BLaER1 treated with 17β-estradiol and CSF1 and Interleukin-3, amounts not matched to agents 10 nM and 100 nM (cell line): ENCODE measurements around the gene KNOP1.
"Not testable (repeated sequence)": the region's sequence is repeated elsewhere in the genome, so short reads cannot be mapped to it uniquely, and the experiment has no call there.

Source experiments
- H3K27ac ChIP-seq, 11 experiments: shearing (Covaris generic); formaldehyde crosslinking; 2 replicates each; pipeline ENCODE4 v1.8.1; 2022
- H3K27me3 ChIP-seq, 11 experiments: shearing (Covaris generic); formaldehyde crosslinking; 2 replicates each; pipeline ENCODE4 v1.8.1; 2022
- H3K36me3 ChIP-seq, 11 experiments: shearing (Covaris generic); formaldehyde crosslinking; 2 replicates each; pipeline ENCODE4 v1.8.1; 2022
- H3K4me1 ChIP-seq, 10 experiments: shearing (Covaris generic); formaldehyde crosslinking; 2 replicates each; pipeline ENCODE4 v1.8.1; 2022
- H3K4me2 ChIP-seq, 11 experiments: shearing (Covaris generic); formaldehyde crosslinking; 2 replicates each; pipeline ENCODE4 v1.8.1; 2022
- H3K4me3 ChIP-seq, 10 experiments: shearing (Covaris generic); formaldehyde crosslinking; 2 replicates each; pipeline ENCODE4 v1.8.1; 2022
- H3K9ac ChIP-seq, 11 experiments: shearing (Covaris generic); formaldehyde crosslinking; 2 replicates each; pipeline ENCODE4 v1.8.1; 2022
- H3K9me3 ChIP-seq, 11 experiments: shearing (Covaris generic); formaldehyde crosslinking; replicated peaks in 1 of 11; 2 replicates each; pipeline ENCODE4 v1.8.1; 2022
- H4K20me1 ChIP-seq, 11 experiments: shearing (Covaris generic); formaldehyde crosslinking; 2 replicates each; pipeline ENCODE4 v1.8.1; 2022
- Cebpa-rat ChIP-seq, 11 experiments: shearing (Covaris generic); IDR thresholded peaks; 2 replicates each; pipeline ENCODE4 v1.8.1; 2022

KNOP1 gene

GRCh38 chr16:19722269-19722952 is 4.4 kb upstream of the KNOP1 start:
- H3K4me1 ChIP-seq: peaks cover 13 to 37% (median 29%) of the 10 kb centered on the region in 10 experiments; a peak in 19 of 20 replicates
- no peaks in the 10 kb centered on the region for H3K36me3 ChIP-seq
- no peak overlapping the region for H3K9ac ChIP-seq
- no peaks in the 10 kb centered on the region for H3K27me3 ChIP-seq
- no peaks in the 10 kb centered on the region for H4K20me1 ChIP-seq
- H3K4me3 ChIP-seq: no peak overlapping the region
- H3K9me3 ChIP-seq: no peaks in the 10 kb centered on the region
- H3K4me2 ChIP-seq: peak overlapping the region in 3 of 11 experiments; percentile 16 to 29 (median 19); a peak in 3 of 22 replicates
- no peak overlapping the region for H3K27ac ChIP-seq
- no peak for TF ChIP-seq Cebpa-rat (IDR thresholded peaks at IDR 0.05)

DNA sequence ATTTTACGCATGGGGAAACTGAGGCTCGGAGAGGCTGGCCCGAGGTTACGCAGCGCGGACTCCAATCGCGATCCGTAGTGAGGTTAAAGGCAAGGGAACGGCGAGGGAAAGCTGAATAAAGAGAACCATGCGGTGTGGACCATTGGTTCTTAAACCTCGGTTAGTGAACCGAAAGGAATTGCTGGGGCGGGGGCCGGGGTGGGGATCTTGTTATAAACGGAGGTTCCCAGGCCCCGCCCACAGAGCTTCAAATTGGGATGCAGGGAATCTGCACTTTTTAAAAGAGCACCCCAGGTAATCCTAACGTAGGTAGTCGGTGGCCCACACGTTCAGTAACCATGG is 568 bp upstream of the KNOP1 start:
- Histone ChIP-seq H3K9me3 (no peaks in the 10 kb centered on the region), H3K4me3 (peak overlapping the region; percentile 88 to 99 (median 94)), H4K20me1 (peaks cover 0 to 12% (median 0%) of the 10 kb centered on the region in 11 experiments; a peak in 7 of 22 replicates), H3K4me1 (peaks cover 25 to 55% (median 46%) of the 10 kb centered on the region in 10 experiments), H3K4me2 (peak overlapping the region; percentile 75 to 96 (median 90)), H3K9ac (peak overlapping the region; percentile 79 to 96 (median 88)), H3K36me3 (peaks cover 12 to 26% (median 16%) of the 10 kb centered on the region in 11 experiments), H3K27ac (peak overlapping the region in 10 of 11 experiments; percentile 61 to 98 (median 90); a peak in 21 of 22 replicates), H3K27me3 (no peaks in the 10 kb centered on the region)
- TF ChIP-seq Cebpa-rat (IDR thresholded peaks at IDR 0.05): no peak

- Histone ChIP-seq H3K27ac (peak overlapping the region in 10 of 11 experiments; percentile 61 to 98 (median 90); a peak in 21 of 22 replicates), H3K27me3 (no peaks in the 10 kb centered on the region), H3K36me3 (peaks cover 25 to 39% (median 29%) of the 10 kb centered on the region in 11 experiments), H3K4me3 (peak overlapping the region; percentile 88 to 99 (median 94)), H3K4me1 (peaks cover 25 to 54% (median 46%) of the 10 kb centered on the region in 10 experiments), H3K9ac (peak overlapping the region; percentile 79 to 96 (median 88)), H3K9me3 (no peaks in the 10 kb centered on the region), H3K4me2 (peak overlapping the region; percentile 81 to 96 (median 92)), H4K20me1 (peaks cover 0 to 24% (median 10%) of the 10 kb centered on the region in 11 experiments; a peak in 12 of 22 replicates)
- TF ChIP-seq Cebpa-rat (IDR thresholded peaks at IDR 0.05): no peak
Observed at GRCh38 chr16:19717314-19717713, 713 bp downstream of the KNOP1 start.

DNA sequence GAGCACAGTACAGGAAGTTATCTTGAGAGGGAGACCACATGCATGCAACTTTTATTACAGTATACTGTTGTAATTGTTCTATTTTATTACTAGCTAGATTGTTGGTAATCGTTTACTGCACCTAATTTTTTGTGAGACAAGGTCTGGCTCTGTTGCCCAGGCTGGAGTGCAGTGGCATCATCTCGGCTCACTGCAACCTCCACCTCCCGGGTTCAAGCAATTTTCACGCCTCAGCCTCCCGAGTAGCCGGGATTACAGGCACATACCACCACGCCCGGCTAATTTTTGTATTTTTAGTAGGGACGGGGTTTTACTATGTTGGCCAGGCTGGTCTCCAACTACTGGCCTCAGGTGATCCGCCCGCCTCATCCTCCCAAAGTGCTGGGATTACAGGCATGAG is 1.3 kb downstream of the KNOP1 start:
- Histone ChIP-seq H3K27ac (peak overlapping the region in 9 of 11 experiments; percentile 68 to 98 (median 90); a peak in 17 of 22 replicates), H3K36me3 (peaks cover 30 to 45% (median 35%) of the 10 kb centered on the region in 11 experiments), H3K4me3 (peak overlapping the region; percentile 88 to 99 (median 94)), H3K9ac (peak overlapping the region; percentile 79 to 96 (median 88); a peak in 21 of 22 replicates), H3K4me1 (peaks cover 25 to 49% (median 44%) of the 10 kb centered on the region in 10 experiments), H4K20me1 (peaks cover 0 to 30% (median 16%) of the 10 kb centered on the region in 11 experiments; a peak in 14 of 22 replicates), H3K4me2 (peak overlapping the region; percentile 81 to 96 (median 92))
- not testable (repeated sequence) for H3K27me3 ChIP-seq, H3K9me3 ChIP-seq

DNA sequence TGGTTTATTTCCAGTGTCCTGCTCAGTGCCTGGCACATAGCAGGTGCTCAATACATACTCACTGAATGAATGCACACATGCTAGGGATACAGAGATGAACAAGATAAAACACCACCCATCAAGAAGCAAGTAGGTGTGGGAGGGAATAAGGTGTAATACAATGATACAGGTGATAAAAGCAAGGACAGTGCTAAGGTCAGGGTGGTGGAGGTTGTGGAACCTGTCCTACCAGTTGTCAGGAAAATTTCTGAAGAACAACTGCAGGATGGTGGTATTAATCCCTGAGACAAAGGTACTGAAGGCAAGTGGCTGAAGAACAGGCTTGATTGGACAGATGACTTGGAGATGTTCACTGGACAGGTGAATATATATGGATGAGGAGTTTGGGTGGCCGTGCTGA is 1.8 kb downstream of the KNOP1 start:
- peak overlapping the region; percentile 81 to 96 (median 92); a peak in 21 of 22 replicates for H3K4me2 ChIP-seq
- peak overlapping the region in 7 of 11 experiments; percentile 87 to 98 (median 93); a peak in 13 of 22 replicates for H3K27ac ChIP-seq
- peak overlapping the region in 8 of 10 experiments; percentile 88 to 99 (median 94); a peak in 12 of 20 replicates for H3K4me3 ChIP-seq
- peaks cover 25 to 44% (median 39%) of the 10 kb centered on the region in 10 experiments for H3K4me1 ChIP-seq
- no peak for TF ChIP-seq Cebpa-rat (IDR thresholded peaks at IDR 0.05)
- peaks cover 35 to 50% (median 40%) of the 10 kb centered on the region in 11 experiments for H3K36me3 ChIP-seq
- H3K9me3 ChIP-seq: no peaks in the 10 kb centered on the region
- H4K20me1 ChIP-seq: peaks cover 0 to 35% (median 21%) of the 10 kb centered on the region in 11 experiments; a peak in 14 of 22 replicates
- H3K9ac ChIP-seq: peak overlapping the region in 8 of 11 experiments; percentile 85 to 96 (median 90); a peak in 14 of 22 replicates
- H3K27me3 ChIP-seq: no peaks in the 10 kb centered on the region

DNA sequence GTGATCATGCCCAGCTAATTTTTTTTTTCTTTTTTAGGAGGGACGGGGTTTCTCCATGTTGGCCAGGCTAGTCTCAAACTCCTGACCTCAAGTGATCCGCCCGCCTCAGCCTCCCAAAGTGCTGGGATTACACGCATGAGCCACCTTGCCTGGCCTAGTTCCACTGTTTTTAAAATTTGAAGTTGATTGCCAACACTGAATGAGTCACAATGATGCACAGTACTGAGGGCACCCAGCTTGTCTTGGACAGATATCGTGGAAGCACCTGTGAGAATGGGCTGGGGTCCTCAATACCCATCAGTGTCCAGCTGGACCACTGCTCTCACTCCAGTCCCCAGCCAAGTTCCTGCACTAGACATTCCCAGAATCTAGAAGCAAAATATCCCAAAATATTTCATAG is 2.5 kb downstream of the KNOP1 start:
- Histone ChIP-seq H4K20me1 (peaks cover 0 to 41% (median 27%) of the 10 kb centered on the region in 11 experiments; a peak in 15 of 22 replicates), H3K4me1 (peaks cover 25 to 38% (median 35%) of the 10 kb centered on the region in 10 experiments), H3K4me3 (no peak overlapping the region), H3K27ac (peak overlapping the region in 3 of 11 experiments; percentile 27 to 95 (median 93); a peak in 3 of 22 replicates), H3K36me3 (peaks cover 39 to 57% (median 46%) of the 10 kb centered on the region in 11 experiments), H3K27me3 (no peaks in the 10 kb centered on the region), H3K9ac (peak overlapping the region in 2 of 11 experiments; percentile 92 to 96; a peak in 3 of 22 replicates), H3K4me2 (peak overlapping the region in 9 of 11 experiments; percentile 81 to 96 (median 92); a peak in 12 of 22 replicates), H3K9me3 (no peaks in the 10 kb centered on the region)
- no peak for TF ChIP-seq Cebpa-rat (IDR thresholded peaks at IDR 0.05)

DNA sequence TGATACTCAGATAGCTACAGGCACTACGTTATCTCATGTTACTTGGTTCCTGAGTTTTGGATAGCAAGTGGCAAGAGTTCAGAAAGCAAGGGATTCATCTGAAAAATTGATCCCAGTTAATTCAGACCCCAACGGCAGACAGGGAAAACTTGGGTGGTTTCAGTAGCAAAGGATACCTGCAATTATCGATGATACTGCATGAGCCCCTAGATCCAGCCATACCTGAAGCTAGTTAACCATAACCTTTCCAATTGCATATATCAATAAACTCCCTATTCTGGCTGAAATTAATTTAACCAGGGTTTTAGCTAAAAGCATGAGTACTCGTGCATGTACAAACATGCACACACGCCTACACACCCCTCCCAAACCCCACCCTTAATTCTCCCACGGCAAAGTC is 4.3 kb downstream of the KNOP1 start:
- Histone ChIP-seq H3K9ac (no peak overlapping the region), H3K27ac (no peak overlapping the region), H3K9me3 (no peaks in the 10 kb centered on the region), H3K4me1 (peaks cover 12 to 20% (median 17%) of the 10 kb centered on the region in 10 experiments), H3K4me2 (no peak overlapping the region), H3K36me3 (peaks cover 58 to 75% (median 65%) of the 10 kb centered on the region in 11 experiments), H3K27me3 (no peaks in the 10 kb centered on the region), H4K20me1 (peaks cover 0 to 57% (median 40%) of the 10 kb centered on the region in 11 experiments; a peak in 15 of 22 replicates), H3K4me3 (no peak overlapping the region)
- no peak for TF ChIP-seq Cebpa-rat (IDR thresholded peaks at IDR 0.05)

- TF ChIP-seq Cebpa-rat (IDR thresholded peaks at IDR 0.05): no peak
- H3K27ac ChIP-seq: no peak overlapping the region; a peak in 2 of 22 replicates
- peaks cover 12 to 20% (median 17%) of the 10 kb centered on the region in 10 experiments for H3K4me1 ChIP-seq
- H3K4me2 ChIP-seq: no peak overlapping the region
- no peak overlapping the region for H3K4me3 ChIP-seq
- peaks cover 0 to 63% (median 44%) of the 10 kb centered on the region in 11 experiments; a peak in 16 of 22 replicates for H4K20me1 ChIP-seq
- no peaks in the 10 kb centered on the region for H3K27me3 ChIP-seq
- no peaks in the 10 kb centered on the region for H3K9me3 ChIP-seq
- H3K9ac ChIP-seq: no peak overlapping the region
- H3K36me3 ChIP-seq: peaks cover 62 to 83% (median 72%) of the 10 kb centered on the region in 11 experiments
Observed at GRCh38 chr16:19712418-19713058, 5.5 kb downstream of the KNOP1 start.
